Hepatocyte (in vitro differentiated cells): Measurements from ENCODE around the gene KDM3B. TPM values are rescaled to one million over a fixed set of nuclear protein-coding genes. Genes with fewer than 3 reads are reported as not detected.

Experiments
- DNase-seq: peaks from one replicate; pipeline ENCODE4 v3.0.0-alpha.2; 2016; ENCODE audit warnings: low spot score
- H2AFZ ChIP-seq: fragments of 200-600 bp; sonication (generic); 2 replicates; pipeline ENCODE4 v1.6.0; 2016; ENCODE audit warnings: antibody characterized with exemption, mild to moderate bottlenecking
- H3K27ac ChIP-seq: fragments of 200-600 bp; sonication (generic); 2 replicates; pipeline ENCODE4 v1.5.1; 2016; ENCODE audit warnings: mild to moderate bottlenecking
- H3K27me3 ChIP-seq: fragments of 200-600 bp; sonication (generic); 2 replicates; pipeline ENCODE4 v1.6.1; 2016
- H3K36me3 ChIP-seq: fragments of 200-600 bp; sonication (generic); replicated peaks from 2 replicates; pipeline ENCODE4 v1.5.1; 2016; ENCODE audit warnings: low read depth; ENCODE audit not compliant: insufficient read depth
- H3K4me1 ChIP-seq: fragments of 200-600 bp; sonication (generic); 2 replicates; pipeline ENCODE4 v1.5.1; 2016; ENCODE audit warnings: mild to moderate bottlenecking, moderate library complexity; ENCODE audit not compliant: insufficient read depth
- H3K4me2 ChIP-seq: fragments of 200-600 bp; sonication (generic); 2 replicates; pipeline ENCODE4 v1.6.0; 2016
- H3K4me3 ChIP-seq: fragments of 200-600 bp; sonication (generic); 2 replicates; pipeline ENCODE4 v1.5.1; 2016; ENCODE audit warnings: mild to moderate bottlenecking
- H3K79me2 ChIP-seq: fragments of 200-600 bp; sonication (generic); 2 replicates; pipeline ENCODE4 v1.6.0; 2017; ENCODE audit warnings: mild to moderate bottlenecking
- H3K9me2 ChIP-seq: fragments of 200-600 bp; sonication (generic); replicated peaks from 2 replicates; pipeline ENCODE4 v1.6.0; 2017; ENCODE audit warnings: mild to moderate bottlenecking; ENCODE audit not compliant: insufficient read depth
- H3K9me3 ChIP-seq: fragments of 200-600 bp; sonication (generic); 2 replicates; pipeline ENCODE4 v1.5.1; 2016; ENCODE audit warnings: low read depth, mild to moderate bottlenecking
- H4K20me1 ChIP-seq: fragments of 200-600 bp; sonication (generic); 2 replicates; pipeline ENCODE4 v1.6.0; 2016; ENCODE audit warnings: mild to moderate bottlenecking; ENCODE audit not compliant: insufficient read depth, poor library complexity, severe bottlenecking
- EZH2 ChIP-seq: fragments of 200-600 bp; sonication (generic); IDR thresholded peaks from 2 replicates; pipeline ENCODE4 v1.6.1; 2016; ENCODE audit warnings: antibody characterized with exemption, mild to moderate bottlenecking, borderline replicate concordance
- EZH2phosphoT487 ChIP-seq: fragments of 200-600 bp; sonication (generic); IDR thresholded peaks from one replicate; pipeline ENCODE4 v1.6.1; 2018; ENCODE audit warnings: antibody characterized with exemption, mild to moderate bottlenecking, low read depth, moderate library complexity; ENCODE audit not compliant: unreplicated experiment, severe bottlenecking
- WGBS: methylation state at CpG from one replicate; pipeline ENCODE4 v1.1.6; 2016; ENCODE audit warnings: low lambda C conversion rate; ENCODE audit errors: missing lambda C conversion rate; 5-methylcytosine and 5-hydroxymethylcytosine counted together
- polyA plus RNA-seq: library from polyadenylated mRNA; unstranded; fragments of >200 nt; fragmentation: Nextera tagmentation; extraction: Ambion mirVana; gene quantifications from 2 replicates; pipeline ENCODE4 v1.2.1, GENCODE V29; 2016
- total RNA-seq: library from RNA; depleted of rRNA; stranded (reverse); fragments of >200 nt; gene quantifications from 2 replicates; pipeline ENCODE4 v1.2.3, GENCODE V29; 2014
- TF ChIP-seq, protein P1 (sequence below): fragments of 200-600 bp; sonication (generic); IDR thresholded peaks from 2 replicates; pipeline ENCODE4 v1.5.1; 2016; ENCODE audit warnings: antibody characterized with exemption, mild to moderate bottlenecking; ENCODE audit not compliant: poor library complexity

KDM3B gene
- total and polyA plus RNA-seq, 2 experiments from 2014 or later: 22.1 to 67.8 TPM

DNA sequence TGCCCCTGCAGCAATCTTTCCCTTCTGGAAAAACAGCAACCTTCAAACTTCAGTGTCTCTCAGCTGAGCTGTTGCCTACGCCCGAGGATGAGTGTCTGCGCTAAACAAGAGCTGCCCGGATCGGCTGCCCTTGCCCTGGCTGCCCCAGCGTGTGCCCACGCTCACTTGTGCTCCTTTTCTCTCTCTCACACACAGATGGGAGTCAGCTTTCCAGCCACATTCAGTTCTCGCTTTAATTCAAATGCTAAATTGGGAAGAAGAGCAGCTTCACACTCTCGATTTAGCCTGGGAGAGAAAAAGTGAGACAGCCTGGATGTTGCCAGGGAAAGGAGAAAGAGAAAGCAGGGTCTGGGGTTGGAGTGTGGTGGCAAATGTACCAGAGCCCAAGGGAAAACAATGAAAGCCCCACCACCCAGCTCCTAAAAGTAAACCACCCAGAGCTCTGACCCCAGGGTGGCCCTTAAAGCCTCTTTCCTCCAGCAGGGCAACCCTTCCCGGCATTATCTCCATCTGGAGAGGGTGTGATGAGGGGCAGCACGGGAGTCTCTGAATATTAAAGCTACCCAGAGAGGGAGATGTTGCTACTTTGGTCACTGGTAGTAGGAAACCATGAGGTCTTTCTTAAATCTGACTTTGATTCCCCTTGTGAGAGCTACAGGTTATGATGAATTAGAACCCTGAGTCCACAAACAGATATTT lies 102.9 kb downstream of the KDM3B start:
- H3K27ac ChIP-seq: no peak overlapping the region
- H3K4me1 ChIP-seq: no peaks in the 10 kb centered on the region
- H3K9me2 ChIP-seq: no peaks in the 10 kb centered on the region
- DNase-seq: no peak
- no peaks in the 10 kb centered on the region for H3K27me3 ChIP-seq
- no peaks in the 10 kb centered on the region for H3K9me3 ChIP-seq
- 68% methylated on average over 11 of the region's 11 CpGs for WGBS
- TF ChIP-seq EZH2phosphoT487 (no peak), EZH2 (no peak)
- TF ChIP-seq, protein P1, sequence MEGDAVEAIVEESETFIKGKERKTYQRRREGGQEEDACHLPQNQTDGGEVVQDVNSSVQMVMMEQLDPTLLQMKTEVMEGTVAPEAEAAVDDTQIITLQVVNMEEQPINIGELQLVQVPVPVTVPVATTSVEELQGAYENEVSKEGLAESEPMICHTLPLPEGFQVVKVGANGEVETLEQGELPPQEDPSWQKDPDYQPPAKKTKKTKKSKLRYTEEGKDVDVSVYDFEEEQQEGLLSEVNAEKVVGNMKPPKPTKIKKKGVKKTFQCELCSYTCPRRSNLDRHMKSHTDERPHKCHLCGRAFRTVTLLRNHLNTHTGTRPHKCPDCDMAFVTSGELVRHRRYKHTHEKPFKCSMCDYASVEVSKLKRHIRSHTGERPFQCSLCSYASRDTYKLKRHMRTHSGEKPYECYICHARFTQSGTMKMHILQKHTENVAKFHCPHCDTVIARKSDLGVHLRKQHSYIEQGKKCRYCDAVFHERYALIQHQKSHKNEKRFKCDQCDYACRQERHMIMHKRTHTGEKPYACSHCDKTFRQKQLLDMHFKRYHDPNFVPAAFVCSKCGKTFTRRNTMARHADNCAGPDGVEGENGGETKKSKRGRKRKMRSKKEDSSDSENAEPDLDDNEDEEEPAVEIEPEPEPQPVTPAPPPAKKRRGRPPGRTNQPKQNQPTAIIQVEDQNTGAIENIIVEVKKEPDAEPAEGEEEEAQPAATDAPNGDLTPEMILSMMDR: no peak
- H2AFZ ChIP-seq: no peak overlapping the region
- H4K20me1 ChIP-seq: no peaks in the 10 kb centered on the region
- H3K36me3 ChIP-seq: no peaks in the 10 kb centered on the region
- H3K79me2 ChIP-seq: no peaks in the 10 kb centered on the region
- no peak overlapping the region for H3K4me3 ChIP-seq
- H3K4me2 ChIP-seq: no peak overlapping the region

DNA sequence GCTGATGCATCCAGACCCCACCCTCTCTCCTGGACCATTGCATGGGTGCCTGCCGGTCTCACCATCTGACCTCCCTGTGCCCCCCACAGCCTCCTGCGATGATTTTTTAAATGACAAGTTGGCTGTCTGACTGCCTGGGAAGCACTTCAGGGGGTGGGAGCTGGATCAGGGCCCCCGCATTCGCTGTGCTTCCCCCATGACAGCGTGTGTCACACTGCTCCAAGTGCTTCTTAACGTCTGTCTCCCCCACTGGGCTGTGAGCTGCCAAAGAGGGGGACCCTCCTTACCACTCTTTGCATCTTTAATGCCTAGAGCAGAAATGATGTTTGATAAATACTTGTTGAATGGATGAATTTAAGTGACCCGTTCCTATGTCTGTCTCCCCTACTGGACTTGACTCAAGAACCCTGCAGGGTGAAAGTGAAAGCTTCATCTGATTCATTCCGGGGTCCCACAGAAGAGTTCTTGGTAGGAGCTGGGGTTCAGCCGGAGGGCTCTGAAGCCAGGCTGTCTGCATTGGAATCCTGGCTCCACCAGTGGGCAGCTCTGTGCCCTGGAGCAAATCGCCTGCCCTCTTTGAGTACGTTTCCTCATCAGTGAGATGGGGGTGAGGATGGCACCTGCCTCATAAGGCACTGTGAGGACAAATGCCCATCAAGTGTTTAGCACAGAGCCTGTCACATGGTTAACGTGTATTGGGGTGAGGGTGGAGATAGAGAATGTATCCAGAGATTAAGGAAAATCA lies 105.2 kb downstream of the KDM3B start:
- H3K27ac ChIP-seq: no peak overlapping the region
- no peak overlapping the region for H2AFZ ChIP-seq
- peak; percentile 4 for DNase-seq
- no peaks in the 10 kb centered on the region for H4K20me1 ChIP-seq
- no peaks in the 10 kb centered on the region for H3K79me2 ChIP-seq
- WGBS: 82% methylated on average over 12 of the region's 12 CpGs
- H3K27me3 ChIP-seq: no peaks in the 10 kb centered on the region
- no peaks in the 10 kb centered on the region for H3K9me2 ChIP-seq
- H3K4me1 ChIP-seq: no peaks in the 10 kb centered on the region
- H3K4me2 ChIP-seq: no peak overlapping the region
- no peaks in the 10 kb centered on the region for H3K36me3 ChIP-seq
- no peaks in the 10 kb centered on the region for H3K9me3 ChIP-seq
- TF ChIP-seq, protein P1: no peak
- TF ChIP-seq EZH2: no peak
- no peak for TF ChIP-seq EZH2phosphoT487
- no peak overlapping the region for H3K4me3 ChIP-seq

DNA sequence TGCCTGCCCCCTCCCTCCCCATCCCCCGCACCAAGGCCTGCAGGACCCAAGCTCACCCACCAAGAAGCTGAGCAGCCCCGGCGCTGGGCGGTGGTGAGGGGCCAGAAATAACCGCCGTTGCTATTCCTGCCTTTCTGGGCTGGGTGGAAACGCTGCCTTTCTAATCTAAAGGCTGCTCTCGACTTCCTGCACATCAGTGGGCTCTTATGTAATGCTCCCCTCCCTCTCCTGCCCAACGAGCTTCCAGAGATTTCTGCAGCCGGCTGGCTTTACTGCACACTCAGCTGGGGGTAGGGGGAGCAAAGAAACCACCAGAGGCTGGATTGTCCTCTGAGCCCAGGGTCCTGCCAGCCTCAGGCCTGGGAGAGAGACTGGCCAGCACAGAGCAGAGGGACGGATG lies 105.9 kb downstream of the KDM3B start:
- no peaks in the 10 kb centered on the region for H3K36me3 ChIP-seq
- H3K27me3 ChIP-seq: no peaks in the 10 kb centered on the region
- no peak overlapping the region for H2AFZ ChIP-seq
- H3K4me1 ChIP-seq: peaks cover 4% of the 10 kb centered on the region
- DNase-seq: peak; percentile 23
- no peak overlapping the region for H3K4me2 ChIP-seq
- no peaks in the 10 kb centered on the region for H3K79me2 ChIP-seq
- H4K20me1 ChIP-seq: no peaks in the 10 kb centered on the region
- 64% methylated on average over 10 of the region's 11 CpGs for WGBS
- H3K9me3 ChIP-seq: no peaks in the 10 kb centered on the region
- H3K27ac ChIP-seq: no peak overlapping the region
- no peaks in the 10 kb centered on the region for H3K9me2 ChIP-seq
- TF ChIP-seq, protein P1: no peak
- TF ChIP-seq EZH2 (no peak), EZH2phosphoT487 (no peak)
- H3K4me3 ChIP-seq: no peak overlapping the region
